IPS-11a (cell line): ENCODE data around the gene LMOD3.

Source experiments
- H3K4me3 ChIP-seq: one replicate; pipeline ENCODE4 v1.5.1; 2013; ENCODE audit warnings: low read depth, low read length, control low read depth

Gene LMOD3

GRCh38 chr3:69094467-69095205 lies 27.8 kb downstream of the LMOD3 start:
- H3K4me3 ChIP-seq, result no peak overlapping the region

- no peak overlapping the region for H3K4me3 ChIP-seq
These were observed 30.3 kb downstream of the LMOD3 start for GRCh38 chr3:69092030-69092516.

GRCh38 chr3:69091389-69092029 lies 30.9 kb downstream of the LMOD3 start:
- no peak overlapping the region for H3K4me3 ChIP-seq

GRCh38 chr3:69090021-69090420 lies 32.4 kb downstream of the LMOD3 start:
- H3K4me3 ChIP-seq, result no peak overlapping the region

- H3K4me3 ChIP-seq, result no peak overlapping the region
These were observed 34.3 kb downstream of the LMOD3 start for GRCh38 chr3:69088063-69088462.

GRCh38 chr3:69087030-69087791 lies 35.2 kb downstream of the LMOD3 start:
- H3K4me3 ChIP-seq, result no peak overlapping the region

- peak overlapping the region; percentile 87 for H3K4me3 ChIP-seq
These were observed 36.3 kb downstream of the LMOD3 start for GRCh38 chr3:69085833-69086722.

GRCh38 chr3:69085168-69085832 lies 37.1 kb downstream of the LMOD3 start:
- H3K4me3 ChIP-seq, result peak overlapping the region; percentile 87

- peak within 1 kb of the TSS; percentile 87 for H3K4me3 ChIP-seq
These were observed 37.8 kb downstream of the LMOD3 start, which contains the start of gene ARL6IP5 for GRCh38 chr3:69084326-69085167. Gene ARL6IP5 (plus strand): TSS chr3:69084937. CDS start chr3:69085048, 111 bp downstream.

- H3K4me3 ChIP-seq, result no peak overlapping the region
These were observed 39.6 kb downstream of the LMOD3 start for GRCh38 chr3:69082805-69083204.

GRCh38 chr3:69082361-69082760 lies 40.0 kb downstream of the LMOD3 start:
- H3K4me3 ChIP-seq, result no peak overlapping the region

- no peak overlapping the region for H3K4me3 ChIP-seq
These were observed 40.7 kb downstream of the LMOD3 start for GRCh38 chr3:69081583-69082262.

GRCh38 chr3:69080233-69080920 lies 42.0 kb downstream of the LMOD3 start, which contains the start of gene UBA3:
Gene UBA3 (minus strand): TSS chr3:69080365. CDS start chr3:69080353, 12 bp downstream.
- peak within 1 kb of the TSS; percentile 77 for H3K4me3 ChIP-seq

- H3K4me3 ChIP-seq, result peak overlapping the region; percentile 77
These were observed 42.9 kb downstream of the LMOD3 start for GRCh38 chr3:69079269-69080159.

- H3K4me3 ChIP-seq, result no peak overlapping the region
These were observed 49.5 kb downstream of the LMOD3 start for GRCh38 chr3:69072928-69073327.

- no peak overlapping the region for H3K4me3 ChIP-seq
These were observed 56.3 kb downstream of the LMOD3 start for GRCh38 chr3:69066121-69066520.
